HL-60 (cell line): ENCODE results near the gene TENM4.

Source experiments
- DNase-seq, 2 experiments: peaks; one replicate each; pipeline ENCODE4 v3.0.0-alpha.2; 2010 to 2020; ENCODE audit warnings: low read depth in 1 of 2, low spot score in 1 of 2
- H3K27ac ChIP-seq: fragments of 250-450 bp; sonication (Bioruptor Pico); replicated peaks from 2 replicates; pipeline ENCODE4 v1.5.1; 2020; ENCODE audit warnings: mild to moderate bottlenecking, moderate library complexity
- H3K27me3 ChIP-seq: fragments of 250-450 bp; sonication (Bioruptor Pico); 2 replicates; pipeline ENCODE4 v1.5.1; 2021; ENCODE audit warnings: mild to moderate bottlenecking, moderate library complexity; ENCODE audit not compliant: insufficient read depth, poor library complexity, severe bottlenecking
- H3K4me3 ChIP-seq: replicated peaks from 2 replicates; pipeline ENCODE4 v1.5.1; 2011; ENCODE audit warnings: mild to moderate bottlenecking, control low read depth, low read length; ENCODE audit not compliant: insufficient read depth
- GABPA ChIP-seq: IDR thresholded peaks from 2 replicates; pipeline ENCODE4 v1.6.1; 2012; ENCODE audit warnings: low read depth
- POLR2AphosphoS5 ChIP-seq: IDR thresholded peaks from 2 replicates; pipeline ENCODE4 v1.6.1; 2012; ENCODE audit warnings: low read depth
- SPI1 ChIP-seq: IDR thresholded peaks from 2 replicates; pipeline ENCODE4 v1.6.1; 2012; ENCODE audit warnings: low read depth, mild to moderate bottlenecking, borderline replicate concordance
- TF ChIP-seq, protein P1 (sequence below): IDR thresholded peaks from 2 replicates; pipeline ENCODE4 v1.6.1; 2012; ENCODE audit warnings: low read depth; ENCODE audit not compliant: insufficient replicate concordance
- TF ChIP-seq, protein P2 (sequence below): IDR thresholded peaks from one replicate; pipeline ENCODE4 v1.5.1; 2011; ENCODE audit warnings: low read length, control low read depth, inconsistent platforms; ENCODE audit not compliant: insufficient read depth

Gene TENM4

GRCh38 chr11:79328402-79328801 lies 112.4 kb downstream of the TENM4 start:
- Histone ChIP-seq H3K27ac (no peak overlapping the region), H3K4me3 (no peak overlapping the region), H3K27me3 (no peaks in the 10 kb centered on the region)
- DNase-seq, result no peak
- TF ChIP-seq, protein P1, sequence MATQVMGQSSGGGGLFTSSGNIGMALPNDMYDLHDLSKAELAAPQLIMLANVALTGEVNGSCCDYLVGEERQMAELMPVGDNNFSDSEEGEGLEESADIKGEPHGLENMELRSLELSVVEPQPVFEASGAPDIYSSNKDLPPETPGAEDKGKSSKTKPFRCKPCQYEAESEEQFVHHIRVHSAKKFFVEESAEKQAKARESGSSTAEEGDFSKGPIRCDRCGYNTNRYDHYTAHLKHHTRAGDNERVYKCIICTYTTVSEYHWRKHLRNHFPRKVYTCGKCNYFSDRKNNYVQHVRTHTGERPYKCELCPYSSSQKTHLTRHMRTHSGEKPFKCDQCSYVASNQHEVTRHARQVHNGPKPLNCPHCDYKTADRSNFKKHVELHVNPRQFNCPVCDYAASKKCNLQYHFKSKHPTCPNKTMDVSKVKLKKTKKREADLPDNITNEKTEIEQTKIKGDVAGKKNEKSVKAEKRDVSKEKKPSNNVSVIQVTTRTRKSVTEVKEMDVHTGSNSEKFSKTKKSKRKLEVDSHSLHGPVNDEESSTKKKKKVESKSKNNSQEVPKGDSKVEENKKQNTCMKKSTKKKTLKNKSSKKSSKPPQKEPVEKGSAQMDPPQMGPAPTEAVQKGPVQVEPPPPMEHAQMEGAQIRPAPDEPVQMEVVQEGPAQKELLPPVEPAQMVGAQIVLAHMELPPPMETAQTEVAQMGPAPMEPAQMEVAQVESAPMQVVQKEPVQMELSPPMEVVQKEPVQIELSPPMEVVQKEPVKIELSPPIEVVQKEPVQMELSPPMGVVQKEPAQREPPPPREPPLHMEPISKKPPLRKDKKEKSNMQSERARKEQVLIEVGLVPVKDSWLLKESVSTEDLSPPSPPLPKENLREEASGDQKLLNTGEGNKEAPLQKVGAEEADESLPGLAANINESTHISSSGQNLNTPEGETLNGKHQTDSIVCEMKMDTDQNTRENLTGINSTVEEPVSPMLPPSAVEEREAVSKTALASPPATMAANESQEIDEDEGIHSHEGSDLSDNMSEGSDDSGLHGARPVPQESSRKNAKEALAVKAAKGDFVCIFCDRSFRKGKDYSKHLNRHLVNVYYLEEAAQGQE, result no peak
- no peak for TF ChIP-seq SPI1

DNA sequence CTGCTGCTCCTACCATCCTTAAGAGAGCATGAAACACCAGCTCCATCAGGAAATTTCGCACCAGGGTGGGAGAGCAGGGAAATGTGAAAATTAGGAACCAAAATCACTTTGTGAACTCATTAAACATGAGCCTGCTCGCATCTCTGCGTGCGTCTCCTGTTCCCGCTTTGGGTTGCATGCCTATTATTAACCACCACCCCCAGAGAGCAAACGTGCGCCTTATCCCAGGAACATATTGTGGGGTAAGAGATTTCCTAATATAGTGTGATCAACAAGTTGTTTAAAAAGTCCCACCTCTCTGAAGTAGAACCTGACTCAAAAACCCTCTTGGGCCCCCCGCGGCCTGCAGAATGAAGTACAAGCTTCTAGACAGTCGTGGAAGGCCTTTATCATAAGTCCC lies 115.0 kb downstream of the TENM4 start:
- TF ChIP-seq POLR2AphosphoS5, result no peak
- TF ChIP-seq, protein P1, result no peak
- TF ChIP-seq, protein P2, sequence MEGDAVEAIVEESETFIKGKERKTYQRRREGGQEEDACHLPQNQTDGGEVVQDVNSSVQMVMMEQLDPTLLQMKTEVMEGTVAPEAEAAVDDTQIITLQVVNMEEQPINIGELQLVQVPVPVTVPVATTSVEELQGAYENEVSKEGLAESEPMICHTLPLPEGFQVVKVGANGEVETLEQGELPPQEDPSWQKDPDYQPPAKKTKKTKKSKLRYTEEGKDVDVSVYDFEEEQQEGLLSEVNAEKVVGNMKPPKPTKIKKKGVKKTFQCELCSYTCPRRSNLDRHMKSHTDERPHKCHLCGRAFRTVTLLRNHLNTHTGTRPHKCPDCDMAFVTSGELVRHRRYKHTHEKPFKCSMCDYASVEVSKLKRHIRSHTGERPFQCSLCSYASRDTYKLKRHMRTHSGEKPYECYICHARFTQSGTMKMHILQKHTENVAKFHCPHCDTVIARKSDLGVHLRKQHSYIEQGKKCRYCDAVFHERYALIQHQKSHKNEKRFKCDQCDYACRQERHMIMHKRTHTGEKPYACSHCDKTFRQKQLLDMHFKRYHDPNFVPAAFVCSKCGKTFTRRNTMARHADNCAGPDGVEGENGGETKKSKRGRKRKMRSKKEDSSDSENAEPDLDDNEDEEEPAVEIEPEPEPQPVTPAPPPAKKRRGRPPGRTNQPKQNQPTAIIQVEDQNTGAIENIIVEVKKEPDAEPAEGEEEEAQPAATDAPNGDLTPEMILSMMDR, result no peak
- Histone ChIP-seq H3K27ac (no peak overlapping the region), H3K4me3 (no peak overlapping the region)

GRCh38 chr11:79321263-79321662 lies 119.6 kb downstream of the TENM4 start:
- TF ChIP-seq SPI1, result no peak
- TF ChIP-seq, protein P2, result no peak
- TF ChIP-seq GABPA, result no peak
- TF ChIP-seq POLR2AphosphoS5, result no peak
- TF ChIP-seq, protein P1, result no peak
- no peak for DNase-seq
- Histone ChIP-seq H3K27ac (no peak overlapping the region), H3K27me3 (no peaks in the 10 kb centered on the region), H3K4me3 (no peak overlapping the region)

More for the DNA sequence above, 115.0 kb downstream of the TENM4 start:
- no peak for DNase-seq
- H3K27me3 ChIP-seq, result no peaks in the 10 kb centered on the region
